GM15510 (cell line): ENCODE data around the gene NOX4.

Source experiments
- POLR2A ChIP-seq: IDR thresholded peaks from 3 replicates; pipeline ENCODE4 v1.6.1; 2011; ENCODE audit warnings: borderline replicate concordance; ENCODE audit not compliant: insufficient read length; ENCODE audit errors: extremely low read depth

Gene NOX4

GRCh38 chr11:89493431-89493830 is 2.3 kb upstream of the NOX4 start:
- no peak for TF ChIP-seq POLR2A

GRCh38 chr11:89490602-89490980 is 584 bp downstream of the NOX4 start:
- no peak for TF ChIP-seq POLR2A

GRCh38 chr11:89489930-89490329 is 1.2 kb downstream of the NOX4 start:
- no peak for TF ChIP-seq POLR2A

GRCh38 chr11:89487016-89487415 is 4.2 kb downstream of the NOX4 start:
- no peak for TF ChIP-seq POLR2A

DNA sequence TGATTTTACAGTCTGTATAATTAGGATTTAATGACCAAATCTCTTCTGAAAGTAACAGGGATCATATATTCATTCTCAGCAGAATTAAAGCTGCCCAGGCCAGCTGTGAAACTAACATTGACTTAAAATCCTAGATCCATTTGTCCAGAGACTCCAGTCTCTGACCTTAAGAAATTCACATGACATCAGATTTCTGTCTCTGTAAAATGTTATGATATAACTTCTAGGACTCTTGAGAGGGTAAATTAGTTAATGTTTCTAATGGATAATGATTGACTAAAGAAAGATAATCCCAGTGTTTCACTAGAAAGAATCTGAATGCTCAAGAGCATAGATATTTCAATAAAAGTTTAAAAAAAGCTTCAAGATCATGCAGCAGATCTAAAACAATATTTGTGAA is 6.3 kb downstream of the NOX4 start:
- no peak for TF ChIP-seq POLR2A

DNA sequence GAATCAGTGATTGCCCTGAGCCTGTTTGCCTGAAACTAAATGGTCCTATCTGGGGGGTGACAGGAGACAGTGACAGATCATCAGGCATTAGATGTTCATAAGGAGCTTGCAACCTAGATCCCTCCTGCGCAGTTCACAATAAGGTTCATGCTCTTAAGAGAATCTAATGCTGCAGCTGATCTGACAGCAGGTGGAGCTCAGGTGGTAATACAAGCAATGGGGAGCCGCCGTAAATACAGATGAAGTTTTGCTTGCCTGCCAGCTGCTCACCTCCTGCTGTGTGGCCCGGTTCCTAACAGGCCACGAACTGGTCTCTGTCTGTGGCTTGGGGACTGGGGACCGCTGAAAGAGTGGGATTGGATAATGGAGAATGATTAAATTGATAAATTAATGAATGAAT is 14.0 kb downstream of the NOX4 start:
- no peak for TF ChIP-seq POLR2A

- TF ChIP-seq POLR2A, result no peak
These were observed 27.9 kb downstream of the NOX4 start for GRCh38 chr11:89463266-89463780.

GRCh38 chr11:89458716-89459115 is 32.5 kb downstream of the NOX4 start:
- TF ChIP-seq POLR2A, result no peak

DNA sequence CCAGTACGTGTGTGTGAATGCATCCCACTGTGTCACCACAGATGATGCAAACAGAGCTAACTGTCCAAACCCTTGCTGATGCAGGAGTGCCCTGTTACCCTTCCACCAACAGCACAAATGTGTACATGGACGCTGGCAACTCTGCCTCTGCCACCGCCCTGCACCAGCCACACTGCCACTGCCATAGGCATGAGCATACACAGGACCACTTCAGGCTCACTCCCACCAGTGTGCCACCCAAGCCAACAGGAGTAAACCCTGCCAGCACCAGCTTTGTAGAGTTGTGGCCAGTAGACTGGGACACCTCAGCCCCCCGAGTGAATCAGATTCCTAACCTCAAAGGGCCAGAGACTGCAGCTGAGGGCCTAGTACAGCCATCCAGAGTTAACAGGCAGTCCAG is 34.0 kb downstream of the NOX4 start:
- TF ChIP-seq POLR2A, result no peak

DNA sequence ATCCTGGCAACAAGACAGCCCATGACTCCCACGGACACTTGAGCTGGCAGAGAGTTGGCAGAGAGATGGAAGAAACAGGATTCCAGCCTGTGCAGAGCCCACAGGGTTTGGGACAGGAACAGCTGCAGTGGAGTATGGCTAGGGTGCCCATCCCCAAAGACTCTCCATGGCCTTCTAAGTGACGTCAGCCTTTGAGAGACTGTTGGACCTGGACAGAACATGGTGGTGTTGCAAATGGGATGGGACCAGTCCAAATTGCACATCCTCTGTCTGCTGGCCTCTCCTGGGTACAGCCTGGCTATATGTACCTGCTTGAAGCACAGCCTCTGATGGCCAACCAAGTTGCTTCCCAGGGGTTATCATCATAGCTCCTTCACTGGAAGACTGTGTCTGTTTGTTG is 34.5 kb downstream of the NOX4 start:
- no peak for TF ChIP-seq POLR2A

- TF ChIP-seq POLR2A, result no peak
These were observed 38.4 kb downstream of the NOX4 start for GRCh38 chr11:89452780-89453179.

DNA sequence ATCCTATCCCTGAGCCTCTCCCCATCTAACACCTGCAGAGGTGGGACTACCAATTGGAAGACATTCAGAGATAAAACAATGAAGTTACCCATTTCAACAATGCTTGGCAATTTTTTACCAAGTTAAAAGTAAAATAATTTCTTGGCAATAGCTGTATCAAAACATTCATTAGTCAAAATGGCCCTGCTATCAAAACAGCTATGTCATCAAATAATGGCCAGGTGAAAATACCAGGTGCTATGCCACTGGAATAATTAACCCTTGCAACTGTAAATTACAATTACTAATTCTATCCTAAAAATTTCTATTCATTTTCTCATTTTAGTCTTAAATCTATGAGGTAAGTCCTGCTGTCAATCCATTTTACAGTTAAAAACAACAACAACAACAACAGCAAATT is 43.3 kb downstream of the NOX4 start:
- TF ChIP-seq POLR2A, result no peak

DNA sequence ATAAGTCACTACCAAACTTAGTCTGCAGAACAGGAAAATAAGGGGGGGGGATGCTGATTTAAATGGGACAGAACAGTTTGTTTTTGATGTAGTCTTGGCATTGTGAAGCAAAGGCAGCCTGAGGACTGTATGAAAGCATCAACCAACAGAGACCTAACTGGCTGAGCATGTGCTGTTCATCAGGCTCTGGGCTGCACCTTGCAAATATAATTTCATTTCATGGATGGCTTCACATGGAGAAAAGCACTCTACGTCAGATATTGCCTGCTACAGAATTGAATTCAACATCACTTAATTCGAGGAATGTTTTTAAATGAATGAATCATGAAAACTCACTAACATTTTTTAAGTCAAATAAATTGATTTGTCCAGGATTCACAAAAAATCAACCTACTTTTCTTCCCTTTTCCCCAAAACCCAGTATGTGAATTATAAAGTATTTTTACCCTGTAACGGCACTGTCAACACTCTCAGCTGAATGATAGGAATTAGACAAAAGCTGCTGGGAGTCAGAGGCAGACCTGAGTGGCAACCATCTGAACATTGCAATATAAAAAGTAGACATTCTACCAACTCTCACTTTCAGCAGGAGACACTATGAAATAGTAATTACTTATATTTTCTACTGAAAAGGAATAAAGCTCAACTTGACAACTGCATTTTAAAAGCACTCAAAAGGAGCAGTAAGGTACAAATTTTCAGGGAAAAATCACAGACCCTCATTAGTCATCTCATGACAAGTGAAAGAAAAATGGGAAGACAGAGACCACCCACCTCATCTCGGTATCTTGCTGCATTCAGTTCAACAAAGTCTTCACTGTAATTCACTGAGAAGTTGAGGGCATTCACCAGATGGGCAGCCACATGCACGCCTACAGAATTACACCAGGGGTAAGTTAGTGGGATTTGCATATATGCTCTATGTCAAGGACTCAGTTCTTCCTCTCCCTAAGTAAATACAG is 47.5 kb downstream of the NOX4 start:
- TF ChIP-seq POLR2A, result no peak

DNA sequence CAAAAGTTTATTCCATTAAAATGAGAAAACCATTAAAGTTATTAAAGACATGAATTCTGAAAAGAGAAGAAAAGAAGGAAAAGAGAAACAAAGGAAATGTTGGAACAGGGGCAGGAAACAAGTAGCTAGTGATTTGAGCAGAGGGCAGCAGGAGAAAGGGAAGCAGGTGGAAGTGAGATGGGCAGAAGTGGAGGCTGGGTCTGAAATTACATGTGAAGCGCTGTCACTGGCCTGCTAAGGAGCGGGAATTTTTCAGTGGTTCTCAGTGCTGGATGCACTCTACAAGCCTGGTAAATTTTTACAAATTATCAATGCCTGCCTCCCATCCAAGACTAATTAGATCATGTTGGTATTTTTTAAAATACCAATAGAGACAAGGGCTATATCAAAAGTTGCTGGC is 48.4 kb downstream of the NOX4 start:
- no peak for TF ChIP-seq POLR2A

DNA sequence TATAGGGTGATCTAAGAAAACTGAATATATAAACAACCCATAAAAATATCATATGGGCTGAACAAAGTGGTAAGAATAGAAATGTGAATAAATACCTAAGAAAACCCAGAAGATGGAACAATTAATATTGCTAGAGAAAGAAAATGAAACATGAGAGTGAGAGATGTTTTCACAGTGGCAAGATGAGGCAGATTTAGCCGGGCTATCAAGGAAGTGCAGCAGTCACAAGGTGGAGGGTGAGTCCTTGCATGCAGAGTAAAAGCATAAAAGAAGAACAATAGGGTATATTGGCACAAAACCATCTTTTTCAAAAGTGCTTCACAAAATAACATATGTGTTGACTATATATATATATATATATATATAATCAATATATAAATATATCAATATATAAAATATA is 49.6 kb downstream of the NOX4 start:
- no peak for TF ChIP-seq POLR2A

- no peak for TF ChIP-seq POLR2A
These were observed 53.9 kb downstream of the NOX4 start for GRCh38 chr11:89437317-89437716.

GRCh38 chr11:89436071-89436470 is 55.1 kb downstream of the NOX4 start:
- TF ChIP-seq POLR2A, result no peak

DNA sequence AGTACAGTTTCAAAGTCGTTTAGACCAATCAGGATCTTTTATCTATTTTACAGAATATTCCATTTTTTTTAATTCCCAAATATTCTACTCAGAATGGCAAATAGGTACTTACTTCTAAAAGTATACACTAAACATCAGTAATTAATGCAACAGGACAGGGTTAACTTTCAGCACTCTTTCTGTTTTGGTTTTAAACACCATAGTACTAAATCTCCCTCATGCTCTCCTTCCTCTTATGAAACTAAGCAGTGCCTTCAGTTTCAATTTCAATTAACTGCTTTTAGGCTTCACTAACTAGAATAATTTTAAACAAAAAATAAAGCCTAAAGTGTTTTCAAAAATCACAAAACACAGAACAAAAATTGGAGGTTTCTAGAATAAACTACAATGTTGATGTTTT is 57.9 kb downstream of the NOX4 start:
- no peak for TF ChIP-seq POLR2A

DNA sequence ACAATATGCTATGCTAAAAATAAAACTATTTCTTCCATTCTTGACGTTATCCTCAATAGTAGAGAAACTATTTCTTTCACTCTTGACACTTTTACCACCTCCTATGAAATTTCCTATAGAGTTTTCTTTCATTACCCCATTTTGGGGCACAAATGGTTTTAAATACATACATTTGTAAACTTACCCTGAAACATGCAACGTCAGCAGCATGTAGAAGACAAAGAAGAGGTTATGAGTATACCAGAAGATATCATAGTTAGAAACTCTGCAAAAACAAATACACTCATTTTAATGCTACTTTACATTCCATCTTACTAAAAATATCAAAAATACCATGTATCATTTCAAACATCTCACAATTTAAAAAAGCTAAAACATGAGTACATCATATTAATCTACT is 69.5 kb downstream of the NOX4 start:
- TF ChIP-seq POLR2A, result no peak
